Lower lobe of right lung (tissue), 2 donors: Measurements from ENCODE around the gene C2CD3. TPM values are rescaled to one million over a fixed set of nuclear protein-coding genes. Genes with fewer than 3 reads are reported as not detected.

Experiments
- ATAC-seq, 2 donors: fragments of 200-7000 bp; cut with Tn5 transposase; one replicate each; pipeline ENCODE4 v1.9.1; 2020 to 2022; ENCODE audit warnings: mild to moderate bottlenecking in 2 of 2, moderate library complexity in 2 of 2
- DNase-seq: peaks from one replicate; pipeline ENCODE4 v3.0.0-alpha.2; 2020
- H3K27ac ChIP-seq: fragments of 200-600 bp; one replicate; pipeline ENCODE4 v1.8.0; 2022
- H3K27me3 ChIP-seq: fragments of 200-600 bp; one replicate; pipeline ENCODE4 v1.8.0; 2022; ENCODE audit warnings: low read depth
- H3K36me3 ChIP-seq: fragments of 200-600 bp; one replicate; pipeline ENCODE4 v1.8.0; 2022; ENCODE audit warnings: mild to moderate bottlenecking
- H3K4me1 ChIP-seq: fragments of 200-600 bp; one replicate; pipeline ENCODE4 v1.8.0; 2022
- H3K4me3 ChIP-seq: fragments of 200-600 bp; one replicate; pipeline ENCODE4 v1.8.0; 2022; ENCODE audit warnings: mild to moderate bottlenecking
- H3K9me3 ChIP-seq: fragments of 200-600 bp; one replicate; pipeline ENCODE4 v1.8.0; 2022
- intact Hi-C: fragments of 100-400 bp; cut with DNase I; formaldehyde crosslinking; loops from one replicate; pipeline ENCODE4 v1.11.0; 2022
- total RNA-seq: library from RNA; stranded (reverse); fragmentation: NEBNext Ultra II Directional; extraction: Animal tissue kit (Norgen Biotek cat#: 25700); gene quantifications from one replicate; pipeline ENCODE4 v1.2.1, GENCODE V29; 2021
- TF ChIP-seq, protein P1 (sequence below): fragments of 200-600 bp; IDR thresholded peaks from one replicate; pipeline ENCODE4 v1.8.0; 2022; ENCODE audit warnings: antibody characterized with exemption, mild to moderate bottlenecking
- donor health status: DM: no; HTN: yes; CAD: no; lungs with severe emphysema.

Gene C2CD3
- total RNA-seq, 1 donor from 2014 or later: 31.0 TPM

DNA sequence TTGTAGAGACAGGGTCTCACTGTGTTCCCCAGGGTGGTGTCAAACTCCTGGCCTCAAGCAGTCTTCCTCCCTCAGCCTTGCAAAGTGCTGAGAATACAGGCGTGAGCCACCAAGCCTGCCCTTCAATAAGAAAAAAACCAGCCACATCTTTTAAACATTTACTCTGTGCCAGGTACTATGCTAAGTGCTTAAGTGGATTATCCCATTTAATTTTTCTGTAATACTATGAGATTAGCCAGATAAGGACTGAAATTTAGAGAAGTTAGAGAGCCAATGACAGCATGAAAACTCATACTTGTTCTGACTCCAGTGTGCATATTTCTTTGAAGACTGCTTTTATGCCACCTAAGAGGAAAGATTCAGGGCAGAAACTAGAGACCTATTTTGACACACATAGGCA lies 35.9 kb upstream of the C2CD3 start:
- no peak overlapping the region for H3K27ac ChIP-seq
- peaks cover 64% of the 10 kb centered on the region for H3K36me3 ChIP-seq
- intact Hi-C loops: no loop called here

DNA sequence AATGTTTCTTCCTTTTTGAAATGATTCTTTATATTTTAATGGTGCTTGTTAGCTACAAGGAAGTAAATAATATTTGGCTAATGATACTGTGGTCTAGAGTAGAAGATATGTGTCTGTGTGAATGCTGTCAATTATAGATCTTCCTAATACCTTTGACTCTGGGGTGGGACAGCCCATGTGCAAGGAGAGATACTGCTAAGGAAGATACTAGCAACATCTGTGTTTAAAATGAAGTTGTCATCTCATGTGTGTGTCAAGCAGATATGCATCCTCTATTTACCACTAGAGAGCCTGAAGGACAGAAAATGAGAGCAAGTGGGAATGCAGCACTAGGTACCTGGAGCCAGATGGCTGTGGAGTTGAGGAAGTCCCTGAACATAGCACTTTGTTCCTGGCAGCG lies 34.4 kb upstream of the C2CD3 start:
- Histone ChIP-seq H3K27ac (no peak overlapping the region), H3K27me3 (no peaks in the 10 kb centered on the region), H3K36me3 (peaks cover 57% of the 10 kb centered on the region), H3K9me3 (no peaks in the 10 kb centered on the region), H3K4me1 (no peaks in the 10 kb centered on the region), H3K4me3 (no peak overlapping the region)
- TF ChIP-seq, protein P1, sequence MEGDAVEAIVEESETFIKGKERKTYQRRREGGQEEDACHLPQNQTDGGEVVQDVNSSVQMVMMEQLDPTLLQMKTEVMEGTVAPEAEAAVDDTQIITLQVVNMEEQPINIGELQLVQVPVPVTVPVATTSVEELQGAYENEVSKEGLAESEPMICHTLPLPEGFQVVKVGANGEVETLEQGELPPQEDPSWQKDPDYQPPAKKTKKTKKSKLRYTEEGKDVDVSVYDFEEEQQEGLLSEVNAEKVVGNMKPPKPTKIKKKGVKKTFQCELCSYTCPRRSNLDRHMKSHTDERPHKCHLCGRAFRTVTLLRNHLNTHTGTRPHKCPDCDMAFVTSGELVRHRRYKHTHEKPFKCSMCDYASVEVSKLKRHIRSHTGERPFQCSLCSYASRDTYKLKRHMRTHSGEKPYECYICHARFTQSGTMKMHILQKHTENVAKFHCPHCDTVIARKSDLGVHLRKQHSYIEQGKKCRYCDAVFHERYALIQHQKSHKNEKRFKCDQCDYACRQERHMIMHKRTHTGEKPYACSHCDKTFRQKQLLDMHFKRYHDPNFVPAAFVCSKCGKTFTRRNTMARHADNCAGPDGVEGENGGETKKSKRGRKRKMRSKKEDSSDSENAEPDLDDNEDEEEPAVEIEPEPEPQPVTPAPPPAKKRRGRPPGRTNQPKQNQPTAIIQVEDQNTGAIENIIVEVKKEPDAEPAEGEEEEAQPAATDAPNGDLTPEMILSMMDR: no peak
- intact Hi-C loops: no loop called here
- DNase-seq (no peak), ATAC-seq (no peak)

More for the DNA sequence above, 35.9 kb upstream of the C2CD3 start:
- no peak for ATAC-seq
- TF ChIP-seq, protein P1: no peak
- H3K27me3 ChIP-seq: no peaks in the 10 kb centered on the region
- H3K4me3 ChIP-seq: no peak overlapping the region
- no peaks in the 10 kb centered on the region for H3K9me3 ChIP-seq
- H3K4me1 ChIP-seq: no peaks in the 10 kb centered on the region
- no peak for DNase-seq

DNA sequence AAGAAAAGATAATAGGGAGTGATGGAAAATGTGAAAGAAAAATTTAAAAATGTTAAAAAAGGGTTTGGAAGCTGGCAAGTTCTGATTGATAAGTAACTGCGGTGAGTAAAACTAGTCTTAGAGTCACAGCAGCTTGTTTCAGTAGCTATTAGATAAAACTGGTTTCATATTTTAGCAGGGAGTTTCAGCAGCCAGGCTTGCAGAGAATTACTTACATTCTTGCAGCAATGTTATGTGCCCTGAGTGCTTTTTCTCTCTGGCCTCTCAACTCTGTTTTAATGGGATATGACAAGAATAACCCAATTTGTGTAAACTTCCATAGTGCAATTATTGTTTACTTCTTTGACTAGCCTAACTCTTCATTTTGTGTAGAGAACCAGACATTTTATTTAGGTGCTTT lies 33.9 kb upstream of the C2CD3 start:
- DNase-seq (no peak), ATAC-seq (no peak)
- Histone ChIP-seq H3K4me3 (no peak overlapping the region), H3K4me1 (no peaks in the 10 kb centered on the region), H3K27ac (no peak overlapping the region), H3K9me3 (no peaks in the 10 kb centered on the region), H3K36me3 (peaks cover 52% of the 10 kb centered on the region), H3K27me3 (no peaks in the 10 kb centered on the region)
- intact Hi-C loops: no loop called here
- TF ChIP-seq, protein P1: no peak

DNA sequence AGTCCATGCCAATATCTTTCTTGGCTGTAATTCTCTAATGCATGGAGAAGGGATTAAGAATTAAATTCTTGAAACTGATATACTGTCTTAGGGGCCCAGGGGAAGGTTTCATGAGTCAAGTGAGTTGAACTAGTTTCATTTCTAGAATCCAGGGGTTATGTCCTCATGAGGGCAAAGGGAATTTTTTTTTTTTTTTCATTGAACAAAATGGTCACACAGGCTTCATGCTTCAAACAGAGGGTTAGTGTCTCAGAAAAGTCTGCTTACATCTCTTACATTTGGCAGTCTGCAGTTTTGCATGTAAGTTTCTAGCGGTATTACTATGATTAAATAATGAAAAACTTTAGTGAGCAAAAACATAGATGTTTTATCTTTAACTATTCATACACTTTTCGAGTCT lies 33.2 kb upstream of the C2CD3 start:
- DNase-seq (no peak), ATAC-seq (no peak)
- Histone ChIP-seq H3K4me3 (no peak overlapping the region), H3K36me3 (peaks cover 45% of the 10 kb centered on the region), H3K9me3 (no peaks in the 10 kb centered on the region), H3K27me3 (no peaks in the 10 kb centered on the region), H3K27ac (no peak overlapping the region), H3K4me1 (no peaks in the 10 kb centered on the region)
- TF ChIP-seq, protein P1: no peak
- intact Hi-C loops: no loop called here

DNA sequence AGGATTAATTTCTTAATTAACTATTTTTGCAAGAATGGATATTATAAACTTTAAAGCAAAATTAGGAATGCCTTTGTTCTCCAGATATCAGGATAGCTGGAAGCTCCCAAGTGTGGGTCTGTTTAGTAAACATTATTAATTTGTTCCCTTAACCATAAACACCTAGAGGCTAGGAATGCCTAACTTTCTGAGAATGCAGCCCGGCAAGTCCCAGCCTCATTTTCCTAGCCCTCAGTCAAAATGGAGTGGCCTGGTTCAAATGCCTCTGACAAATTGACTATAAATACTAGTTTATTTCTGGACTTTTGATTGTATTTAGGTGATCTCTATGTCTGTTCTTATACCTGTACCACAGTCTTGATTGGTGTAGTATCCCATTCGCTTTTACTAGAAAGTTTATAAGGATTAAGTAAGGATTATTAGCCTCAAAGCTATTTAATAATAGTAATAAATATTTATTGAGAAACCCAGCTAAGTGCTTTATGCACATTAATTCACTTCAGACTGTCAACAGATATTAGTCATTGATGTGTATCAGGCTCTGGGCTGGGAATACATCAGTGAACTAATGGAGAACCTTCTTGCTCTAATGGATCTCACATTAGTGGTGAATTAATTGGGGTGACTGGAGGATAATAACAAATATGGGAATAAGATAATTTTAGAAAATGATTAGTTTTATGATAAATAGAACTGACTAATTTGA lies 26.1 kb upstream of the C2CD3 start:
- Histone ChIP-seq H3K27me3 (no peaks in the 10 kb centered on the region), H3K4me1 (no peaks in the 10 kb centered on the region), H3K9me3 (no peaks in the 10 kb centered on the region), H3K27ac (no peak overlapping the region), H3K36me3 (no peaks in the 10 kb centered on the region), H3K4me3 (no peak overlapping the region)
- ATAC-seq (no peak), DNase-seq (no peak)
- intact Hi-C loops: no loop called here
- TF ChIP-seq, protein P1: no peak
